HepG2 (cell line): ENCODE measurements around the gene EXOC3L4. TPM values are rescaled to one million over a fixed set of nuclear protein-coding genes. Genes with fewer than 3 reads are reported as not detected.
A peak's percentile ranks its signal among the peaks of the same experiment; 100 is the strongest.

ENCODE experiments used
- CC2D1A ChIP-seq: sonication (generic); formaldehyde crosslinking; IDR thresholded peaks from 2 replicates; pipeline ENCODE4 v1.8.1; 2023; ENCODE audit warnings: mild to moderate bottlenecking, missing genetic modification reagents
- ELF3 ChIP-seq: IDR thresholded peaks from 2 replicates; pipeline ENCODE4 v1.6.1; 2016; ENCODE audit warnings: missing genetic modification reagents, missing compliant biosample characterization
- HHEX ChIP-seq: IDR thresholded peaks from 2 replicates; pipeline ENCODE4 v1.6.1; 2016; ENCODE audit warnings: control low read depth
- KAT7 ChIP-seq: IDR thresholded peaks from 2 replicates; pipeline ENCODE4 v1.6.1; 2018; ENCODE audit warnings: borderline replicate concordance, missing compliant biosample characterization
- MAFG ChIP-seq: sonication (generic); formaldehyde crosslinking; IDR thresholded peaks from 2 replicates; pipeline ENCODE4 v1.5.1; 2020; ENCODE audit warnings: mild to moderate bottlenecking, missing genetic modification reagents
- MBNL3 ChIP-seq: fragments of 250-450 bp; sonication (Bioruptor Pico); conservative IDR thresholded peaks from 2 replicates; pipeline ENCODE4 v1.8.0; 2022; ENCODE audit warnings: mild to moderate bottlenecking, inconsistent platforms
- NFYB ChIP-seq: sonication (generic); formaldehyde crosslinking; IDR thresholded peaks from 2 replicates; pipeline ENCODE4 v1.4.0; 2020; ENCODE audit warnings: missing genetic modification reagents
- NONO ChIP-seq, 2 experiments: fragments of 450-650 bp in 1 of 2; sonication (generic) in 1 of 2; formaldehyde crosslinking in 1 of 2; IDR thresholded peaks in 1 of 2; conservative IDR thresholded peaks in 1 of 2; 2 replicates each; pipeline versions ENCODE4 v1.6.1 to v1.8.0; 2017 to 2022; ENCODE audit warnings: mild to moderate bottlenecking in 1 of 2, missing genetic modification reagents in 1 of 2, moderate library complexity in 1 of 2
- NR2C2 ChIP-seq: sonication (generic); formaldehyde crosslinking; IDR thresholded peaks from 2 replicates; pipeline ENCODE4 v1.4.0; 2020; ENCODE audit warnings: missing genetic modification reagents, mild to moderate bottlenecking, moderate library complexity, borderline replicate concordance
- ONECUT2 ChIP-seq: sonication (generic); formaldehyde crosslinking; IDR thresholded peaks from 2 replicates; pipeline ENCODE4 v1.4.0; 2020; ENCODE audit warnings: missing genetic modification reagents
- PRMT3 ChIP-seq: sonication (generic); formaldehyde crosslinking; IDR thresholded peaks from 2 replicates; pipeline ENCODE4 v1.8.1; 2022; ENCODE audit warnings: low read depth, mild to moderate bottlenecking, moderate library complexity, missing genetic modification reagents, borderline replicate concordance
- SETDB1 ChIP-seq: sonication (generic); formaldehyde crosslinking; IDR thresholded peaks from 2 replicates; pipeline ENCODE4 v1.5.1; 2020; ENCODE audit warnings: missing genetic modification reagents, mild to moderate bottlenecking, borderline replicate concordance
- SUZ12 ChIP-seq: fragments of 150-350 bp; IDR thresholded peaks from 2 replicates; pipeline ENCODE4 v1.6.1; 2014; ENCODE audit warnings: low read depth, low read length
- THRA ChIP-seq: sonication (generic); formaldehyde crosslinking; IDR thresholded peaks from 2 replicates; pipeline ENCODE4 v1.4.0; 2020; ENCODE audit warnings: missing genetic modification reagents, borderline replicate concordance
- TIGD3 ChIP-seq: sonication (generic); formaldehyde crosslinking; IDR thresholded peaks from 2 replicates; pipeline ENCODE4 v1.5.1; 2020; ENCODE audit warnings: mild to moderate bottlenecking, missing genetic modification reagents, borderline replicate concordance
- U2AF1 ChIP-seq: fragments of 200-400 bp; formaldehyde crosslinking; optimal IDR thresholded peaks from 2 replicates; pipeline ENCODE3; 2017; ENCODE audit warnings: mild to moderate bottlenecking, low read depth, low read length
- ZNF160 ChIP-seq: sonication (generic); formaldehyde crosslinking; IDR thresholded peaks from 2 replicates; pipeline ENCODE4 v1.8.0; 2022; ENCODE audit warnings: mild to moderate bottlenecking, inconsistent platforms, missing genetic modification reagents
- ZNF180 ChIP-seq: sonication (generic); formaldehyde crosslinking; IDR thresholded peaks from 2 replicates; pipeline ENCODE4 v1.4.0; 2020; ENCODE audit warnings: low read depth, missing genetic modification reagents, borderline replicate concordance
- ZNF333 ChIP-seq: sonication (generic); formaldehyde crosslinking; IDR thresholded peaks from 2 replicates; pipeline ENCODE4 v1.4.0; 2020; ENCODE audit warnings: mild to moderate bottlenecking, missing genetic modification reagents, borderline replicate concordance
- ZNF782 ChIP-seq: sonication (generic); formaldehyde crosslinking; IDR thresholded peaks from 2 replicates; pipeline ENCODE4 v1.4.0; 2020; ENCODE audit warnings: missing genetic modification reagents, mild to moderate bottlenecking, borderline replicate concordance
- polyA plus RNA-seq, 8 experiments: library from polyadenylated mRNA; depleted of rRNA in 3 of 8; stranded (reverse) in 7 of 8; unstranded in 1 of 8; fragments of >200 nt; fragmentation: Illumina TruSeq in 4 of 8; extraction: Trizol in 4 of 8; gene quantifications; 2 replicates each; pipeline versions ENCODE4 v1.2.1 to v1.2.3, GENCODE V29; 2011 to 2016; ENCODE audit warnings: low read depth in 4 of 8, missing spikeins in 1 of 8, mixed read lengths in 1 of 8; ENCODE audit not compliant: insufficient read depth in 1 of 8
- total RNA-seq, 5 experiments: library from RNA; depleted of rRNA; stranded (reverse); fragments of >200 nt; fragmentation: Illumina TruSeq; extraction: Trizol; gene quantifications; 2 replicates each; pipeline ENCODE4 v1.2.3, GENCODE V29; 2016; ENCODE audit warnings: low read depth in 1 of 5
- TF ChIP-seq, protein P1 (sequence below): sonication (generic); formaldehyde crosslinking; IDR thresholded peaks from 2 replicates; pipeline ENCODE4 v1.4.0; 2020; ENCODE audit warnings: mild to moderate bottlenecking, missing genetic modification reagents
- TF ChIP-seq, protein P2 (sequence below): sonication (generic); formaldehyde crosslinking; IDR thresholded peaks from 2 replicates; pipeline ENCODE4 v1.8.0; 2023; ENCODE audit warnings: mild to moderate bottlenecking, missing genetic modification reagents
- TF ChIP-seq, protein P3 (sequence below): sonication (generic); formaldehyde crosslinking; IDR thresholded peaks from 2 replicates; pipeline ENCODE4 v1.8.1; 2023; ENCODE audit warnings: missing genetic modification reagents, inconsistent platforms, borderline replicate concordance

EXOC3L4 gene
- total and polyA plus RNA-seq, 2 of the 13 experiments (the other 11 are each of a cell fraction or from before 2014, with no cell fraction given), result 11.8 to 27.0 TPM

DNA sequence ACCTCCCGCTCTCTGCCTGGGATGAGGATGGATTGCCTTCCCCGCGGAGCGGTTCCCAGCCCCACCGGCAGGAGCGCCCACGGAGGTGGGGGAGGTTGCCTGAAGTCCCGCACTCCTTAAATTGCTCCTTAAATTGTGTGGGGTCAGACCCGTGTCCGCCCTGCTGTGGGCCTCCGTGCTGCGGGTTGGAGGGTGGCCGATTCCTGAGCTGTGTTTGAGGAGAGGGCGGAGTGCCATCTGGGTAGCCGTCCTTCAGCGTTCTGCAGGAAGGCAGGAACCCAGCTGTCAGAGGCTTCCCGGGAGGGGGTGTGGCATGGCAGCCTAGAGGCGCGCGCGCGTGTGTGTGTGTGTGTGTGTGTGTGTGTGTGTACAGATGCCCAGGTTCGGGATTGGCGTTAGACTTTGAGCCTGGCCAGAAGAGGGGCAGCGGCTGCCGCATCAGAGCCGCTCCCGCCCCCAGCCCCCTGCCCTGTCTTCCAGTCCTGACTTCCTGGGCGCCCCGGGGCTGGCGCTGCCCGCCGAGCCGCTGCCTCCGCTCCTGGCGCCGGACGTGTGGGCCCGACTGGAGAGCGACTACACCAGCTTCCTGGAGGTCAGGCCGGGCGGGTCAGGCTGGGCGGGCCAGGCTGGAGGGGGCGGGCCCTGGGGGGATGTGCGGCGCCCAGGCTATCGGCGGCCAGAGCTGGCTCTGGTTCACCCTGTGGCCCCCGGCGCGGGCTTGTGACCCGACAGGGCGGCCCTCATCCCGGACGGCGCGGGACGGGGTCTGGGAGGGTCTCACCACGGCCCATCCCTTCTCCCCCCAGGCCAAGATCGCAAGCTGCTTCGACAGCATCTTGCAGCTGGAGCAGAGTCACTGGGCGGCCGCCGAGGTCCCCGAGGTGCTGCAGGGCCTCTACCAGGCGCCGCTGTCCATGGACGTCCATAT lies 9.2 kb downstream of the EXOC3L4 start (continued):
- TF ChIP-seq NONO (IDR thresholded peaks at IDR 0.05) (no peak), NONO (CRISPR knock-in tag; conservative IDR thresholded peaks at IDR 0.05) (peak; percentile 96), ZNF782 (peak; percentile 75; the same call in 1 of the 2 replicates), ZNF333 (CRISPR knock-in tag) (peak; percentile 30; the same call in 1 of the 2 replicates), U2AF1 (no peak), NR2C2 (CRISPR knock-in tag) (peak; percentile 67), ZNF180 (CRISPR knock-in tag) (no peak), ELF3 (peak; percentile 72), MBNL3 (CRISPR knock-in tag) (no peak), NFYB (CRISPR knock-in tag) (no peak), TIGD3 (CRISPR knock-in tag) (no peak), SUZ12 (no peak), HHEX (CRISPR knock-in tag) (no peak), PRMT3 (CRISPR knock-in tag) (0 out of 2 replicates have a peak, but pooled peaks have one; percentile 80), KAT7 (CRISPR knock-in tag) (no peak), MAFG (0 out of 2 replicates have a peak, but pooled peaks have one; percentile 9), CC2D1A (CRISPR knock-in tag) (no peak), SETDB1 (CRISPR knock-in tag) (no peak), ONECUT2 (CRISPR knock-in tag) (no peak), THRA (CRISPR knock-in tag) (peak; percentile 29; the same call in 1 of the 2 replicates), ZNF160 (CRISPR knock-in tag) (0 out of 2 replicates have a peak, but pooled peaks have one; percentile 12)
- TF ChIP-seq, protein P1, sequence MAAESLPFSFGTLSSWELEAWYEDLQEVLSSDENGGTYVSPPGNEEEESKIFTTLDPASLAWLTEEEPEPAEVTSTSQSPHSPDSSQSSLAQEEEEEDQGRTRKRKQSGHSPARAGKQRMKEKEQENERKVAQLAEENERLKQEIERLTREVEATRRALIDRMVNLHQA, result no peak
- TF ChIP-seq, protein P2, sequence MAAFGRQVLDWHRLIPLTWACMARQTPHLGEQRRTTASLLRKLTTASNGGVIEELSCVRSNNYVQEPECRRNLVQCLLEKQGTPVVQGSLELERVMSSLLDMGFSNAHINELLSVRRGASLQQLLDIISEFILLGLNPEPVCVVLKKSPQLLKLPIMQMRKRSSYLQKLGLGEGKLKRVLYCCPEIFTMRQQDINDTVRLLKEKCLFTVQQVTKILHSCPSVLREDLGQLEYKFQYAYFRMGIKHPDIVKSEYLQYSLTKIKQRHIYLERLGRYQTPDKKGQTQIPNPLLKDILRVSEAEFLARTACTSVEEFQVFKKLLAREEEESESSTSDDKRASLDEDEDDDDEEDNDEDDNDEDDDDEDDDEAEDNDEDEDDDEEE (CRISPR knock-in tag), result 0 out of 2 replicates have a peak, but pooled peaks have one; percentile 51
- TF ChIP-seq, protein P3, sequence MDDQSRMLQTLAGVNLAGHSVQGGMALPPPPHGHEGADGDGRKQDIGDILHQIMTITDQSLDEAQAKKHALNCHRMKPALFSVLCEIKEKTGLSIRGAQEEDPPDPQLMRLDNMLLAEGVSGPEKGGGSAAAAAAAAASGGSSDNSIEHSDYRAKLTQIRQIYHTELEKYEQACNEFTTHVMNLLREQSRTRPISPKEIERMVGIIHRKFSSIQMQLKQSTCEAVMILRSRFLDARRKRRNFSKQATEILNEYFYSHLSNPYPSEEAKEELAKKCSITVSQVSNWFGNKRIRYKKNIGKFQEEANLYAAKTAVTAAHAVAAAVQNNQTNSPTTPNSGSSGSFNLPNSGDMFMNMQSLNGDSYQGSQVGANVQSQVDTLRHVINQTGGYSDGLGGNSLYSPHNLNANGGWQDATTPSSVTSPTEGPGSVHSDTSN (CRISPR knock-in tag), result 0 out of 2 replicates have a peak, but pooled peaks have one; percentile 22
